ENCODE data around the gene SMAD5.

The SMAD5 gene

DNA sequence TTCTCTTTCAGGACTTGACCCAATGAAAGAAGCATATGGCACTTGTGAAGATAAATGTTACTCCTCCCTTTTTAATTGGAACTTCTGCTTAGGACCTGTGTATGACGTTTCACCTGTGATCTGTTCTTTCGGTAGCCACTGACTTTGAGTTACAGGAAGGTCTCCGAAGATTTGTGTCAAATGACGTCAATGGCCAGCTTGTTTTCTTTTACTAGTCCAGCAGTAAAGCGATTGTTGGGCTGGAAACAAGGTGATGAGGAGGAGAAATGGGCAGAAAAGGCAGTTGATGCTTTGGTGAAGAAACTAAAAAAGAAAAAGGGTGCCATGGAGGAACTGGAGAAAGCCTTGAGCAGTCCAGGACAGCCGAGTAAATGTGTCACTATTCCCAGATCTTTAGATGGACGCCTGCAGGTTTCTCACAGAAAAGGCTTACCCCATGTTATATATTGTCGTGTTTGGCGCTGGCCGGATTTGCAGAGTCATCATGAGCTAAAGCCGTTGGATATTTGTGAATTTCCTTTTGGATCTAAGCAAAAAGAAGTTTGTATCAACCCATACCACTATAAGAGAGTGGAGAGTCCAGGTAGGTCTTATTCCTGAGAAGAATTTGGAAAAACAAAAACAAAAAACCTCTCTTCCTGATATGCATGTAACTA is 21.1 kb downstream of the SMAD5 start:
- no peak for DNase-seq (ENCODE audit: low read depth in 1 of 2, low spot score in 1 of 2)

DNA sequence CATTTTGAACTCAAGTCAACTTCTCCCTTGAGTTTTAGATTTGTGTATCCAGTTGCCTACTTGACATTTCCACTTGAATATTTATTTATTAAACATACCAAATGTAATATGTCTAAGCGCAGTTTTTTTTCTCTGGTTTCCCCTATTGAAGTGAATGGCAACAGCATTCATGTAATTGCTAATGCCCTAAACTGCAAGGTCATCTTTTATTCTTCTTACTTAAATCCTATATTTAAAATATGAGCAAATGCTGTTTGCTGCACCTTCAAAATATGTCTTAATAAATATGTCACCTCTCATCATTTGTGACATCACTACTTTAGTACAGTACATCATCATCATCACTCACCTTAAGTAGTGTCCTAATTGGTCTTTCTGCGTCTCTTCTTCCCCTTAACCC is 22.4 kb downstream of the SMAD5 start:
- DNase-seq (ENCODE audit: low read depth in 1 of 2, low spot score in 1 of 2) = no peak

DNA sequence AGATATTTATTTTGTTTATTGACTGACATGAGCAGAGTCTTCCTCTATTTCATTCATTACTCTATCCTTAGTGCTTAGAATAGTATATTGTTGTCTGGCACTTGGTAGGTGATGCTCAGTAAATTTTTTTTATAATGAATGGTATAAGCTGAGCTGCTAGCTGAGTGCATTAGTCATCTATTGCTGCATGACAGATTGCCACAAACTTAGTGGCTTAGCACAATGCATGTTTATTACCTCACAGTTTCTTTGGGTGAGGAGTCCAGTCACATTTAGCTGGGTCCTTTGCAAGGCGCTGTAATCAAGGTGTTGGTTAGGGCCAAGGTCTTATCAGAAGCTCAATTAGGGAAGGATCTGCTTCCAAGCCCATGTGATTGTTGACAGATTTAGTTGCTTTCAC is 23.1 kb downstream of the SMAD5 start:
- no peak for DNase-seq (ENCODE audit: low read depth in 1 of 2, low spot score in 1 of 2)

DNA sequence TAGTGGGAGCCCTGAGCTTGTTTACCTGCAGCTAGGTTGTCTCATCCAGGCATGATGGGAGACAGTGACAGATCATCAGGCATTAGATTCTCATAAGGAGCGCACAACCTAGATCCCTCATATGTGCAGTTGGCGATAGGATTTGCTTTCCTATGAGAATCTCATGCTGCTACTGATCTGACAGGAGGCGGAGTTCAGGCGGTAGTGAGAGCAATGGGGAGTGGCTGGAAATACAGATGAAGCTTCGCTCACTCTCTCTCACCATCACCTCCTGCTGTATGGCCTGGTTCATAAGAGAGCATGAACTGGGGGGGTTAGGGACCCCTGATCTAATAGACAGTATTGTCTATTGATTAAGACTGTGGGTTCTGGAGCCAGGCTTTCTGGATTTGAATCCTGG is 24.9 kb downstream of the SMAD5 start:
- DNase-seq (ENCODE audit: low read depth in 1 of 2, low spot score in 1 of 2) = no peak

DNA sequence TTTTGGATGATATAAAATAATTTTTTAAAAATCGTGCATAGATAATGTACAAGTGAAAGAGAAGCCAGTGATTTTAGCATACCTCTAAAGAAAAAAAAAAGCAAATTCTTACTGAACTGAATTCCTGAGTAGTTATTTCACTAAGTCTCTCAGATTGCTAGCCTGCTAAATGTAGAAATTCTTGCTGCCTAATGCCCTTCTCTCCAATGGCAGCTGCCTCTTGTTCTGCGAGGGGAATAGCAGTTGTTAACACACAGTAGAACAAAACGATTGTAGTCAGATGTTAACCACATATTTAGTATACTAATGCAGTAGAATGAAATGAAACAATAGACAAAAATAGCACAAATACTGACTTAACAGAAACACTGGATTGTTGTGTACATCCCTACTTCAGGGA is 26.8 kb downstream of the SMAD5 start:
- DNase-seq (ENCODE audit: low read depth in 1 of 2, low spot score in 1 of 2) = no peak

DNA sequence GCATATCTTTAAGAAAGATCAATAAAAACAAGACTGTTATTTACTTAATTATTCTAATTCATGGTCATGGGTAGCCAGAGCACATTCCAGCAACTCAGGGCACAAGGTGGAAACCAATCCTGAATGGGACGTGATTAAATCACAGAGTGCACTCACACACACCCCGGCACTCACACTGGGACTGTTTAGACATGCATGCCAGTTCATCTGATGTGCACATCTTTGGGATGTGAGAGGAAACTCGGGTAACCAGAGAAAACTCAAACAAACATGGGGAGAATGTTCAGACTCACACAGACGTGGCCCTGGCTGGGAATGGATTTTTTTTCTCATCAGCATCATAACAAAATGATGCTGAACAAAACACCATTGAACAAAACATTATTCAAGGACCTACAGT is 29.4 kb downstream of the SMAD5 start:
- no peak for DNase-seq (ENCODE audit: low read depth in 1 of 2, low spot score in 1 of 2)

DNA sequence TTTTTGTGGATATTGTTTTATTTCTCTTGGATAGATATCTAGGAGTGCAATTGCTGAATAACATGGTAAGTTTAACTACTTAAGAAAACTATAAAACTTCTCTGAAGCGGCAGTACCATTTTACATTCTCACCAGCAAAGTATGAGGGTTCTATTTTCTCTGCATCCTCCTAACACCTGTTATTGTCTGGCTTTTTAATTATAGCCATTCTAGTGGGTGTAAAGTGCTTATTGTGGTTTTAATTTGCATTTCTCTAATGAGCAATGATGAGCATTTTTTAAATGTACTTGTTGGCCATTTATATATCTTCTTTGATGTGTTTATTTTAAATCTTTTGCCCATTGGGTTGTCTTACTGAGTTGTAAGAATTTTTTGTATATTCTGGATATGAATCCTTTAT is 31.6 kb downstream of the SMAD5 start:
- no peak for DNase-seq (ENCODE audit: low read depth in 1 of 2, low spot score in 1 of 2)

DNA sequence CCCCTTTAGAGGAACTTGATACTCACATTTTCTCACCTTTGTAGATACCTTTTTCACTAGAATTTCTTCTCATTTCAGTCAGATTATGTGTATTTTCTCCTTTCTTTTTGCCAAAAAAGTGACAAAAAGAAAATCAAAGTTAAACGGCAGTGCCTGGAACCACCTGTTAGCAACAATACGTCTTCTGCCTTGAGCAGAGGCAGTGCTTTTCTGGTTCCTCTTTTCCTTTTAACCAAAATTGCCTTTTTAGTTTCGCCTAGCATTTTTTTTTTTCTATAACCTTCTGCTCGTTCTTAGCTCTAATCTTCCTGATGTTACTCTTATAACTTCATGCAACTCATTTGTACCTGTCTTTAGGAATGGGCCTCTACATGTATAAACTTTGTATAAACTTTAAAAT is 34.3 kb downstream of the SMAD5 start:
- DNase-seq (ENCODE audit: low read depth in 1 of 2, low spot score in 1 of 2) = no peak

DNA sequence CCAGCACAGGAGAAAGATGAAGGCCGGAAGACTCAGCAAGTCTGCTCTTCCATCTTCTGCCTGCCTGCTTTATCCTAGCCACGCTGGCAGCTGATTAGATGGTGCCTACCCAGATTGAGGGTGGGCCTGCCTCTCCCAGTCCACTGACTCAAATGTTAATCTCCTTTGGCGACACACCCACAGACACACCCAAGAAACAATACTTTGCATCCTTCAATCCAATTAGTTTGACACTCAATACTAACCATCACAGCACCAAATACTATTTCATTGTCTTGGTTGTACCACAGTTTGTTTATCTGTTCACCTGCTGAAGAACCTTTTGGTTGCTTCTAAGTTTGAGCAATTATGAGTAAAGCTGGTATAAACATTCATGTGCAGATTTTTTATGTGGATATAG is 36.6 kb downstream of the SMAD5 start:
- no peak for DNase-seq (ENCODE audit: low read depth in 1 of 2, low spot score in 1 of 2)

DNA sequence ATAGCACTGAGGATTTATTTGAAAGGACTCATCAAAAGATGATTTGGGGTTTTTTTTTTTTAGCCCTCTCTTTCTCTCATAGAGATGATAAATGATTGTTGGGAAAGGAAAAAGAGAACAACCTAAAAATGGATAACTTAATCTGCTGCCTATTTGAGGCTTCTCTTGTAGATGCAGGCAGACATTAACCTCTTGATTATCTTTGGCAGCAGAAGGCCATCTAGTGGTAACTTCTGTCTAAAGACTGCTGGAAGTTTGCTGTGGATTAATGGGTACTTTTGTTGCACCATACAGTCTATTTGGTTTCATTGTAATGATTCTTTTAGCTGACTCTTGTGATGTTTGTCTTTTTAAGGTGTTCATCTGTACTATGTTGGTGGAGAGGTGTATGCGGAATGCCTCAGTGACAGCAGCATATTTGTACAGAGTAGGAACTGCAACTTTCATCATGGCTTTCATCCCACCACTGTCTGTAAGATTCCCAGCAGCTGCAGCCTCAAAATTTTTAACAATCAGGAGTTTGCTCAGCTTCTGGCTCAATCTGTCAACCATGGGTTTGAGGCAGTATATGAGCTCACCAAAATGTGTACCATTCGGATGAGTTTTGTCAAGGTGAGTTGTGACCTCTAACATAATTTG is 41.5 kb downstream of the SMAD5 start:
- DNase-seq (ENCODE audit: low read depth in 1 of 2, low spot score in 1 of 2) = no peak

DNA sequence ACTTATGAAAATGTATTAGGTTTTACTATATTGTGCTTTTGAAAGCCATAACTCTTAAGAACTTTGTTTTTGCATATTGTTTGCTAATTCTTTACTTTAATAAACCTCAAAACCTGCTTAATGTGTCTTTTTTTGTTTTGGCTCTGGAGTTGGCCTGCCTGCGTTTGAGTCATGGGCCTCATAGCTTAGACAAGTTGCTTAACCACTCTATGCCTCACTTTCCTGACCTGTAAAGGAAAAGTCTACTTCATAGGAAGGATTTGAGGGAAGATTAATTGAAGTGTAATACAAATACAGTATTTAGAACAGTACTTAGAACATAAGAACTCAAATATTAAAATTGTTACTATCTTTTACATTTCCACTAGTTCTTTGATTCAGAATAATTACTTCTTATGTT is 50.0 kb downstream of the SMAD5 start:
- DNase-seq (ENCODE audit: low read depth in 1 of 2, low spot score in 1 of 2) = no peak

DNA sequence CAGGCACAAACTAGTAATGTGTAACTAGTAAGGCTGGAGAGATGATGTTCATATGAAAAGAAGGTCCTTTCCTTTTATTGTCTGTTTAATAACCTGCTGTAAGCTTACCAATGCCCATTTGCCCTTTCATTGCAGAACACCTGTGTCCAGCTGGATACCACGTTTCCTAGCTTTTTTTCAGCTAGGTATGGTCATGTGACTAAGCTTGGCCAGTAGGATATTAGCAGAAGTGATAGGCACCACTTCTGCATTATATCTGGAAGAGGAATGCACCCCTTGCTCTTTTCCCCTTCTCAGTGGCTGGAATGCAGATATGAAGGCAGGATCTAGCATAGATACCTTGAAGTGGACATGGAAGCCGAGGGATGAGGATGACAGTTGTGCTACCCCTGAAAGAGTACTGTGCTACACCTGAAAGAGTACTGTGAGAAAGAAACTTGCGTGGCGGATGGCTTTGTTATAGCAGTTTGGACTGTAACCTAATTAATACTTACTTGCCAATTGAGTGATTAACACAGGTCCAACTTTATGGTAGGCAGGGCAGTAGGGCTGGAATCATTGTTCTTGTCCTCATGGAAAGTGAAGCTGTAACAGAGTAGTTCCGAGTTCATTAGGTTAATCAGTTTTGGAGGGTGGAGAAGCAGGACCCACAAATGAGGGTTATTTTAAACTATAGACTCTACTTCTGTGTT is 53.5 kb downstream of the SMAD5 start:
- DNase-seq (ENCODE audit: low read depth in 1 of 2, low spot score in 1 of 2) = no peak

DNA sequence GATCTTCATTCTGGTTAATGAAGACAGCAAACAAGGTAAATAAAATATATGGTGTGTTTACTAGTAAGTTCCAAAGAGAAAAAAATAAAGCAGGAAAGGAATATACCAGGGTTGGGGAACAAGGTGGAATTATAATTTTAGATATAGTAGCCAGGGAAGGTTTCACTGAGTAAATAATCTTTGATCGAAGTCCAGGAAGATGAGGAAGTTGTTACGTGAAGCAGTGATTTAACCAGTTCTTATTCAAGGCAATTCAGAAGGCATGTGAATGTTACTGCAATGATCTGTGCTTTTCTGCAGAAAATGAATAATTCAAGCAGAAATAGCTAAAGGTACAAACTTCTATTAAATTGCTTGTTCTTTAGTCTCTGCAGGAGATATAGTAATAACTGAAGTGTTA is 54.2 kb downstream of the SMAD5 start:
- no peak for DNase-seq (ENCODE audit: low read depth in 1 of 2, low spot score in 1 of 2)

DNA sequence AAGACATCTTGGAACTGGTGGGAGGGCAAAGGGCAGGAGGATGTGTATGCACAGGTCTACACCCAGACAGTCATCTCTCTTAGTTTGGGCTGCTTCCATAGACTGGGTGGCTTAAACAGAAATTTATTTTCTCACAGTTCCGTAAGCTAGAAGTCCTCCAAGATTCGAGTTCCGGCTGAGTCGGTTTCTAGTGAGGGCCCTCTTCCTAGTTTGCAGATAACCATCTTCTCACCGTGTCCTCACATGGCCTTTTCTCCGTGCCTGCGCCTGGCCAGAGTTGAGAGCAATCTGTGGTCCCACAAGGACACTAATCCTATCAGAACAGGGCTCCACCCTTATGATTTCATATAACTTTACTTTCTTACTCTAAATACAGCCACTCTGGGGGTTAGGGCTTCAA is 56.2 kb downstream of the SMAD5 start:
- DNase-seq (ENCODE audit: low read depth in 1 of 2, low spot score in 1 of 2) = no peak

DNA sequence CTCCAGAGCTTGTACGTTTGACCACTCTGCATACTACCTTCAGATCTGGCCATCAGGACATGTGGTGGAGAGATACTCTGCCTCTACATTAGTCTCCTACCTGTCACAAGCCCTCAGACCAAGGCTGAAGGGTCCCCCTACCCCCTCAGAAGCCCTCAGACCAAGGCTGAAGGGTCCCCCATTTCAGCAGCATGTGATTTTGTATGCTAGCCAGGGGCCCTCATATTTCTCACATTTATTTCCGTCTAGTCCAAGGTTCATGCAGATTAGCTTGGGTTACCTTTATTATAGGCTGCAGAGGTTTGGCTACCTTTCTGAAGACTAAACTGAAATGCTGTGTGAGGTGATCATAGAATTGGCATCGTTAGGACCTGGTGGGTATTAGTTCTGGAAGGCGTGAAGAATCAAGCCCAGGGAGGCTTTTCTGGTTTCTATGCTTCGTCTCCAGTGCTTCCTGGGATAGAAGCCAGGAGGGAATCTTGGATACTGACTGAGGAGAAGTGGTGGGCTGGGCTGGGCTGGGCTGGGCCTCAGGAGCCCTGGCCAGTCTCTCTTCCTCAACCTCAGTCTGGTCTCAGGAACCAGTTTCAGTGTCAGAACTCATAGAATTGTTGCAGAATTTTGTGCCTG is 57.6 kb downstream of the SMAD5 start:
- DNase-seq (ENCODE audit: low read depth in 1 of 2, low spot score in 1 of 2) = no peak

DNA sequence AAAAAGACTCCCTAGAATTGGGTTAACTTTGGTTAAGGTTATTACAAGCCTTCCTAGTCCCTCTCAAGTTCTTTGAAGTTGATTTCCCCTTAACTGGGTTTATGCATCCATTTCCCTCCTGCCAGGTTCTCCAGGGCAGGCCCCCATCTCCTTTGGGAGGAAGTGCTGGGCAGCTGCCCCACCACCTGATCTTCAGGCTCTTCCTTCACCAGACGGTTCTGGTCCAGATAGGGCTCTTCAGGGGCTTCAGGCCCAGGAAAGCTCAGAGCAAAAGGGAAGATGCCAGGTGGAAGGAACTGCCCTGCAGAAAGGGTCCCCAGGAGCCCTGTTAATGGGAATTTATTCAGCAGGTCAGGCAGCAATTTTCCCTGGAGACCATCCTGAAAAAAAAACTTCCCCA is 58.3 kb downstream of the SMAD5 start:
- no peak for DNase-seq (ENCODE audit: low read depth in 1 of 2, low spot score in 1 of 2)

DNA sequence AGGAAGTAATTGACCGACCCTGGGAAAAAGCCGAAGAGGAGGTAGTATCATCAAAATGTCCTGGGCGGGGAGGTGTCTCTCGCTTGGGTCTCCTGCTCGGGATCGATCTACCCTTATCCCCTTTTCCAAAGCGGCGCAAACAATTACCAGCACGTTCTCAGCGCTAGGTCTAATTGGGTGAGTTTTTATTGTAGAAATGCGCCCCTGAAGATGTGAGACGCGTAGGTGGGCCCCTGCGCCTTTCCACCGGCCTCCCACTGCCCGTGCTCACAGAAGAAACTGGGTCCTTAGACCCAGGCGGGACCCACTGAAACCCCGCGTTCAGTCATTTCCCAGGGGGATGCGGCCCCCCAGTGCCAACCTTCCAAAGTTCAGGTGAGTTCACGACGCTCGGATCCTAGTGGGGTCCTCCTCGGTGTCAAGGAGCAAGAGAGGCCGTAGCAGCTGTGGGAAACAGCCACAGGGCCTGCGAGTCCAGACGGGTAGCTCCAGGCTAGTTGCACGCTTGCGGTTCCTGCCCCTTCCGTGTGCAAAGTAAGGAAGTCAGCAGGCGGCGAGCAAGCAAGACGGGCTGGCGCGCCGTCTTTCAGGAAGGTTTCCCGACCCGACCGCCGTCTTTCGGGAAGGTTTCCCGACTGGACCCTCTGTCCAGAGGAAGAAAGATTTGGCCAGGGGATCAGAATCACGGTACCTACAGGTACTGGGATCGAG is 58.8 kb downstream of the SMAD5 start:
- no peak for DNase-seq (ENCODE audit: low read depth in 1 of 2, low spot score in 1 of 2)

DNA sequence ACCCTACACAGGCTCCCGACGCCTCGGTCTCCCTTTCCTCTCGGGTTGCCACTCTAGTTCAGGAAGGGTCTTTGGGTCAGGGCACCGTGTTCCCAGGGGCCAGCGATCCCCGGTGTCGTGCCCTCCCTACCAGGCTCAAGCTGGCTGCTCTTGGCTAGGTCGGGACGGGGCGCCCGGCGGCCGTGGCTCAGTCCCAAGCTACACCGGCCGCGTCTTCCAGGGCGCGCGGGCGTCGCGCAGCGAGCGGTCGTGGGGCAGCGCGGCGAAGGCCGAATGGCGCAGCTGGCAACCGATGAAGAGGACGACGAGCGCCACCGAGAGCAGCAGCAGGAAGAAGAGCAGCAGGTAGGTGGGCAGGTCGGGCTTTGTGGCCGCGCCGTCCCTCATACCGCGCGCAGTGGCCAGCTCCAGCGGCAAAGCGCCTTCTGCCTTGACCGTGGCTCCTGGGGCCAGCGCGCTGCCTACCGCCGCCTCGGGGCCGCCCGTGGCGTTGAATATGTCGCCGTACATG is 59.4 kb downstream of the SMAD5 start:
- no peak for DNase-seq (ENCODE audit: low read depth in 1 of 2, low spot score in 1 of 2)

DNA sequence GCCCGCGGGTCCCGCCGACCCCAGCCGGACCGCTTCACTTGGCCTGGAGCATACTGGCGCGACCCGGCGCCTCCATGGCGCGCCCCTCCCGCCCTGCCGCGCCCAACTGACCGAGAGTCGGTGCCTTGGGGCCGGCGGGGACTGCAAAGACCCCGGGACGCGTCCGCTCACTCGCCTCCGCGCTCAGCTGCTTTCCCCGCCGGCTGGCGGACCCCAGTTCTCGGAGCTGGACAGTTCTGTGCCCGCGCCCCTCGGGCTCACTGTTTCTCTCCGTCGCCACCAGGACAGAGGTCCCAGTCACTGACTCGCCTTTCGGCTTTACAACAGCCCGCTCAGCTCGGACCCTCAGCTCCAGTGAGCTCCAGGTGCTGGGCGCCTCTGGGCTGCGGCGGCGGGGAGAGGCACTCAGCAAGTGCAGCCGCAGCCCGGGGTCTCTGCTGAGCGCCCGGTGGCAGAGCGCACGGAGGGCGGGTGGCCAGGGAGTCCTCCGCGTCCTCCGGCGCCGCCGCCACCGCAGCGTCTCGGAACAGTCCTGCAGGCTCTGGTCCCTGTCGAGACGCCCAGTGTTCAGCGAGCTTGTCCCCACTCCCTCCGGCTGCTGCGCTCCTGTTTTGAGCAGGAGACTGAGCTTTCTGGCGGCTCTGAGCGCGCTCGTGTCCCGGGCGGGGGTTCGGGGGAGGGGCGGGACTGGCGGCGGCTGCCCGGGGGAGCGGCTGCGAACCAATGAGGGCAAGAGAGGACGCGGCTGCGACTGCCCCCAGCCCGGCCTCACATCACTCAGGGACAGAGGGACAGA is 60.1 kb downstream of the SMAD5 start, which contains the start of gene SMIM32:
Gene SMIM32, minus strand, starts transcription at position 637 of the 796 bp plus-strand sequence. CDS start 638 bp downstream, outside the sequence.
- no peak for DNase-seq (ENCODE audit: low read depth in 1 of 2, low spot score in 1 of 2)

DNA sequence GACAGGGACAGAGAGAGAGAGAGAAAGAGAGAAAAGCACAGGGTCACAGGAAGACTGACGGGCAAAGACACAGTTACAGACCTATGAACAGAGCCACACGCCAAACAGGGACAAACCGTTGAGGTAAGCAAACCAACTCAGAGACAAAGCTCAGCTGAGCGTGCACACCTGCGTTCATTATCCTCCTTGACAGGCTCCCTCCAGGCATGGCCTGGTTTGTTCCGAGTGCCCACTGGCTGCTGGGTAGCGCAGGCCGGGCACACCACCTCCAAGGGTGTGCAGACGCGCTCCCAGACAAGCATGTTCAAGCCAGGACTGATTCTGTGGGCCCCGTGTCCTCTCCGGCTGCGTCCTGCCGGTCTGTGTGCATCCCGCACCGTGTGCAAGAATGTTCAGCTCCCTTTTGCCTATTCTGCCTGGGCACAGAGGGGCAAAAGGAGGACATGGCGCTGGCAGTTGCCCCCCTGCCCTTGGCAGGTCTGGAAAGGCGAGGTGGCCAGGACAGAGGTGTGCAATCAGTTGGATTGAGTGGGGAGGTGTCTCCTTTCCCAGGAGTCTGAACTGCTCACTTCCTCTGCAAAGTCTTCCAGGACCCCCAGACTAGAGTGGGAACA is 60.8 kb downstream of the SMAD5 start:
- DNase-seq (ENCODE audit: low read depth in 1 of 2, low spot score in 1 of 2) = no peak
